Stimulated activated naive CD4-positive, alpha-beta T cell treated with Interleukin-2 at 50 U/mL for 16 hours (primary cell): ENCODE measurements around the gene AIMP2.
"Not testable (repeated sequence)": the region's sequence is repeated elsewhere in the genome, so short reads cannot be mapped to it uniquely, and the experiment has no call there.

ENCODE experiments used
- DNase-seq: peaks from one replicate; lab custom pipeline; 2025; lab: John Stamatoyannopoulos, UW

The AIMP2 gene

DNA sequence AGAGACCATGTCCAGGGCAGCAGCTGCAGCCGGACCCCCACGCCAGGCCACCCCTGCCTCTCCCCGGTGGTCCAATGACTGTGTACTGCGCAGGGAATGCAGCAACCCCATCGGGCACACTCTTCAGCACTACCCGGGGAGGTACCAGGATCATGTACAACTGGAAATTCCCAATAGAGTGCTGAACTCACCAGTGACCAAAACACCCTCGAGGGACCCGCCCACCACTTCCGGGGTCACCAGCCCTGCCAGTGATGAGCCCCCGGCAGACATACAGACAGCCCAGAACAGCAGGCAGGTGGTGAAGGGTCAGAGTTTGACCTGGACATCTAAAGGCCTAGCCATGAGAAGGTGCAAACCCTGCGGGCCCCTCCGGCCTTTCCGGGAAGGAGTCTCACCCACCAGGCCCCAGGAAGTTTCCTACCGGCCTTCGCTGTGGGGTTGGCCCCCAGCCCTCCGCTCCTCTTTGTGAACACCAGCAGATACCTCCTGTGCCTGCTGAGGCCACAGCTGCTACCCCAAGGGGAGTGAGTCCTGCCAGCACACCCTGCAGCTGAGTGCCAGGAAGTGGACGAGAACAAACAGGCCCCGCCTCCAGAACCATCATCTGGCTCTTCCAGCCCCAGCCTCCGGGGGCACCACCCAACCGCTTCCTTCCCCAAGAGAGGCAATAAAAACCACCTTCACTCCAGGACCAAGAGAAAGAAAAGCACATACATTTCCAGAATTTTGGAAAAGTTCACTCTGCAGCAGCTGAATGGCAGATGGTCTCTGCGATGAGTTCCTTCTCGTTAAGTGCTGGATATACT, 17.1 kb downstream of the AIMP2 start:
- peak; percentile 48 for DNase-seq

- DNase-seq: no peak
Measured at GRCh38 chr7:6026820-6027311, 17.8 kb downstream of the AIMP2 start.

DNA sequence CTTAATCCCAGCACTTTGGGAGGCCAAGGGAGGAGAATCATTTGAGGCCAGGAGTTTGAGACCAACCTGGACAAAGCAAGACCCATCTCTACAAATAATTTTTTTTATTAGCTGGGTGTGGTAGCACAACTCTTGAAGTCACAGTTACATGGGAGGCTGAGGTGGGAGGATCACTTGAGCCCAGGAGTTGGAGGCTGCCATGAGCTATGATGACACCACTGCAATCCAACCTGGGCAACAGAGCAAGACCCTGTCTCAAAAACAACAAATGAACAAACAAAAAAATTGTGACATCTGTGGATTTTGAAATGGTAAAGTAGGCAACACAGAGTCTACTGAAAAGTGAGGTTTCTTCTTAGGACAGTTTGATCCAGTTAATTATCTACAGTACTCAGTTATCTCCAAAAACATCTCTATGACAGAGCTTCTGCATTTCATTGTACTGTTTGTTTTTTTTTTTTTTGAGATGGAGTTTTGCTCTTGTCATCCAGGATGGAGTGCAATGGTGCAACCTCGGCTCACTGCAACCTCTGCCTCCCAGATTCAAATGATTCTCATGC, 18.8 kb downstream of the AIMP2 start:
- no peak for DNase-seq

DNA sequence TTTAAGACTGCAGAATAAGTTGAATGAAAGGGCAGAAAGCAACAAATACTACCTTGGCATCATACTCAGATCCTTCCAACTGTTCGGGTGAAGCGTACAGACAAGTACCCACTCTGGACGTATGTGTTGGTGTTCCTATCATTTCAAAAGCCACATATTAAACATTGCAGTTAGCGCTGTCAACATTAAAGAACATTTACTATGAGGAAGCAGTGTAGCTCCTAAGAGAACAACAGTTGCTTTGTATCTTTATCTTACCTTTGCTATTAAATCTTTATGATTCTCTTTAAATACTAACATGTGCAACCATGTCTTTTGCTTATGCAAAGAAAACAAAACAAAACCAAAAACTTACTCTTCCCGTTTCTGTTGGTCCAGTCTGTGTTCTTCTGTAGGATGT, 19.5 kb downstream of the AIMP2 start:
- DNase-seq: no peak

GRCh38 chr7:6030988-6031387, 21.9 kb downstream of the AIMP2 start, which contains the start of gene ANKRD61:
Gene ANKRD61, plus strand, starts transcription at chr7:6031376. Its CDS starts 0 bp downstream, at chr7:6031376.
- no peak for DNase-seq

- DNase-seq: no peak
Measured at GRCh38 chr7:6031567-6031966, 22.5 kb downstream of the AIMP2 start.

DNA sequence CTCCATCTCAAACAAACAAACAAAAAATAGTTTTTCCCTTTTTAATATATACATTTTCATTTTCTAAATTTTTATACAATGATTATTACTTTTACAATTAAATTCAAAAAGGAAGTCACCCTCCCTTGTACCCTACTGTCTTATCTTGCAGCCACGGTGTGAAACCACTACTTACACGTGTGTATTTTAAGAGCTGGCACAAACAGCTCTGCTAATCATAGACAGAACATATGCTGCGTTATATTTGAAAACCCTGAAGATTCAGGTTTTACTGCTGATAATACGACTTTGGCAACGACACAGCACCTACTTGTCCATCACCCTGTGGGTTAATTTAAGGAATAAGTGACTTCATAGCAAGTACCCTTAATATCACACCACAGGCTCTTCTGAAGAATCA, 23.1 kb downstream of the AIMP2 start:
- no peak for DNase-seq

GRCh38 chr7:6032641-6033040, 23.6 kb downstream of the AIMP2 start:
- no peak for DNase-seq

DNA sequence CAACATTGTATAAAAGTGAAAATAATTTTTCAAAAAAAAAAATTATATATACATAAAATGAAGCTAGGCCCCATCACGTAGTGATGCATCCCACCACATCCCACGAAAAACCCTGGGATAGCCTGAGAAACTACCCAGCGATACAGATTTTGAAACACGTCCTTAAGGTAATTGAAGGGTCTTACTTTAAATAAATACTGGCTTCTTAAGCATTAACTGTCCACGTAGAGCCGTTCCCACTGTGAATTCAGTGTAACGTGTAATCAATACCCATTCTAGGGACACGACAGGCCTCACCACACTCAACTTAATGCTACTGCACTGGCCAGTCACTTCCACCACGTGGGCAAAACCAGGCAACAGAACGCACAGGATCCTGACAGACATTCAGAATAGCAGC, 26.1 kb downstream of the AIMP2 start:
- DNase-seq: no peak

DNA sequence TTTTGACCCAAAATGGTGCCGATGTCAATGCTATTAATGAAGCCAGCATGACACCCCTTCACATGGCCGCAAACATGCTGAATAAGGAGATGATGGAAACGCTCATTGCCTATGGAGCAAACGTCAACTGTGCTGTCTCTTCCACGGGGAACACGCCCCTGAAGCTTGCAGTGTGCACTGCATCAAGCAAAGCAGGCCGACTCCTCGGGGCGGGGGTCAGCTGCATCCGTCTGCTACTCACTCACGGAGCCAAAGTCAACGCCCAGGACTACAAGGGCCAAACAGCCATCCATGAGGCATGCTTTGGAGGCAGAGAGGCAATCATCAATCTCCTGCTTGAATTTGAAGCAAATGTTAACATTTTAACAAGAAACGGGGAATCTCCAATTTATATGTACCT, 26.6 kb downstream of the AIMP2 start:
- DNase-seq: no peak

- no peak for DNase-seq
Measured at GRCh38 chr7:6049780-6050179, 40.7 kb downstream of the AIMP2 start.

DNA sequence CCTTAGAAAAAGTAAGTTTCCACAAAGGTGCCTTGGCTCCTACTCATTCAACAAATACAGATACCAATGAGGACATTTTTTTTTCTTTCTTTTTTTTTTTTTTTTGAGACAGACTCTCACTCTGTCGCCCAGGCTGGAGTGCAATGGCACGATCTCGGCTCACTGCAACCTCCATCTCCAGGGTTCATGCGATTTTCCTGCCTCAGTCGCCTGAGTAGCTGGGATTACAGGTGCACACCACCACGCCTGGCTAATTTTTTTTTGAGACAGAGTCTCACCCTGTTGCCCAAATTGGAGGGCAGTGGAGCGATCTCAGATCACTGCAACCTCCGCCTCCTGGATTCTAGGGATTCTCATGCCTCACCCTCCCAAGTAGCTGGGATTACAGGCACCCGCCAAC, 42.1 kb downstream of the AIMP2 start:
- DNase-seq: not testable (repeated sequence)

DNA sequence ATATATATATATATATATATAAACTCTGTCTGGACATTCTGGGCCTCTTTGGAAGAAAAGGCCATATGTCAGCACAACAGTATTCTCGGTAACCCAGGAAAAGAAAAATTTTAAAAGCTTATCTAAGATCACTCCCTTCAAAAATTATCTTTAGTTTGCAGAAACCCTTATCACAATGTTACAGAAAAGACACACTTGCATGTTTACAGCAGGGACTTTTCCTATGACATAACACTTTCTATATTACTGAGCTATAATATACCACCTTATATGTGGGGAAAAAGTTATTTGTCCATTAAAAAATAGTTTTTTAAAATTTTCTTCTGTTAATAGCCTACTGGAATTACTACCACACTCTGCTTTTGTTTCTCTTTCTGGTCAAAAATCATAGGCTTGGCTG, 47.5 kb downstream of the AIMP2 start:
- DNase-seq: no peak

- no peak for DNase-seq
Measured at GRCh38 chr7:6057316-6058129, 48.5 kb downstream of the AIMP2 start.

- DNase-seq: not testable (repeated sequence)
Measured at GRCh38 chr7:6059941-6060340, 50.9 kb downstream of the AIMP2 start.

GRCh38 chr7:6071406-6071805, 62.3 kb downstream of the AIMP2 start:
- DNase-seq: no peak
